Fibroblast of skin of right biceps (primary cell): Measurements from ENCODE around the gene U2AF1L4.
"Not testable (repeated sequence)": the region's sequence is repeated elsewhere in the genome, so short reads cannot be mapped to it uniquely, and the experiment has no call there.

Source experiments
- DNase-seq: peaks from one replicate; pipeline ENCODE4 v3.0.0-alpha.2; 2013

Gene U2AF1L4

DNA sequence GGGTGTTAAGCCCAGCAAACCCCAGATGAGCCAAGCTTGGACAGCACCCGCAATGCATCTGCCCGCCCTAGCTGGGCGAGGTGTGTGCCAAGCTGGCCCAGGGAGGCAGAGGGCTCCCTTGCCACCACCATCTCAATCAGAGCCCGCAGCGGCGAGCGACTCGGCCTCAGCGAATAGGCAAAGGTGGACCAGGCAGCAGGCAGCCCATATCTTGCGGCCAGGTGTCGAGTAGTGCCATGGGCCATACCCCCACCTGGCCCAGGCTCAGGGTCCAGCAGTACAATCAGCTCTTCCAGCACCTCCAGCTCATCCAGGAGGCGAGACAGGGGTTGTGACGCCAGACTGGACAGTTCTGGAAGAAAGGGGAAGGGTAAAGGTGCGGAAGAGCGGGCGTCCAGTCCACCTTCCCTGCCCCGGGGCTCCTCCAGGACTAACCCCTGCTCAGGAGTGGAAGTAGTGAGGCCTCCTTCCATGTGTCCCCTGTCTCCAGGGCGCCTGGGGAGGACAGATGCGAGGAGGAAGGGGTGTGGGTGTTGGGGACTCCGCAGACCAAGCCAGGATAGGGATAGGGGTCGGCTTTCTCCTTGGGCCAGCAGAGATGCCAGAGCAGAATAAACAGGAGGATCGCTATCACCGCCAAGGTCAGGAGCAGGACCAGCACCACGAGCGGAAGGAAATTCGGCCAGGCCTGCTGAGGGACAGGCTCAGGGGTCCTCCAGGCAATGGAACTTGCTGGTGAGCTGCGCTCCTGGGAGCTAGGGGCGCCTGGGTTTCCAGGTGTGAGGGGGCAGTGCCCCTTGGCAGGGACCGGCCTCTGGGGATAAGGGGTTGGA lies 5.7 kb downstream of the U2AF1L4 start:
- no peak for DNase-seq

DNA sequence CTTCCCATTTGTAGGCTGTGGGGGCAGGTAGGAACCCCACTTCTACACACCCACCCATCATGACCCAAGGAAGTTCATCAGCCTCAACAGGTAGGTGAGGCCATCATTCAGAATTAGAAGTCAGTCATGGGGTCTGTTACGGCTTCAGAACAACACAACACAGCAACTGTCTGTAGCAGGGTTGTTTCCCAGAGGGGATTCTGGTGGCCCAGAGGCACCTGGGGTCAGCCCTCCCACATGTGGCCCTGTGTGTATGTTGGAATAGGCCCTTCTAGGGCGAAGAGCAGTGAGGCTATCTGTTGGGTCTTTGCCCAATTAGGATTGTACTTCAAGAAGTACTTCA lies 6.4 kb downstream of the U2AF1L4 start:
- DNase-seq, result no peak

DNA sequence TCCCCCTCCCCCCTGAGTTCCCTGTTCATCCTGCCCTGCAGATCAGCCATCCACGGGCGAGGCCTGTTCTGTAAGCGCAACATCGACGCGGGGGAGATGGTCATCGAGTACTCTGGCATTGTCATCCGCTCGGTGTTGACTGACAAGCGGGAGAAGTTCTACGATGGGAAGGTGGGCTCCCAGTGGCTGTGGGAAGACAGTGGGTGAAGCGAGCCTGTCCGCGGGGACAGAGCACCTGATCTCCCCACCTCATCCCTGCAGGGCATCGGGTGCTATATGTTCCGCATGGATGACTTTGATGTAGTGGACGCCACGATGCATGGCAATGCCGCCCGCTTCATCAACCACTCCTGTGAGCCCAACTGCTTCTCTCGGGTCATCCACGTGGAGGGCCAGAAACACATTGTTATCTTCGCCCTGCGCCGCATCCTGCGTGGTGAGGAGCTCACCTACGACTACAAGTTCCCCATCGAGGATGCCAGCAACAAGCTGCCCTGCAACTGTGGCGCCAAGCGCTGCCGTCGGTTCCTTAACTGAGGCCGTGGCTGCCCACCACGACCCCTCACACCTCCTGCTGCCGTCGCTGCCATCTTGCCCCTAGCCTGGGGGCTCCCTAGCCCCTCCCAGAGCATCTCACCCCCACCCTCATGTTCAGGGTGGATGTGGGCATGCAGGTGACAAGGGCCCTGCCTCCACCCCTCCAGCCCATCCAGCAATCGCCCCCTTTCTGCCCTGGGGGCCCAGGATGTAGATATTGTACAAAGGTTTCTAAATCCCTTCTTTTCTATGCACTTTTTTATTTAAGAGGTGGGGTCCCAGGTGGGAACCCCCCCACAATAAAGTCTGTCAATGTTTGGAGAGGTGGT lies 7.0 kb downstream of the U2AF1L4 start:
- DNase-seq, result no peak

DNA sequence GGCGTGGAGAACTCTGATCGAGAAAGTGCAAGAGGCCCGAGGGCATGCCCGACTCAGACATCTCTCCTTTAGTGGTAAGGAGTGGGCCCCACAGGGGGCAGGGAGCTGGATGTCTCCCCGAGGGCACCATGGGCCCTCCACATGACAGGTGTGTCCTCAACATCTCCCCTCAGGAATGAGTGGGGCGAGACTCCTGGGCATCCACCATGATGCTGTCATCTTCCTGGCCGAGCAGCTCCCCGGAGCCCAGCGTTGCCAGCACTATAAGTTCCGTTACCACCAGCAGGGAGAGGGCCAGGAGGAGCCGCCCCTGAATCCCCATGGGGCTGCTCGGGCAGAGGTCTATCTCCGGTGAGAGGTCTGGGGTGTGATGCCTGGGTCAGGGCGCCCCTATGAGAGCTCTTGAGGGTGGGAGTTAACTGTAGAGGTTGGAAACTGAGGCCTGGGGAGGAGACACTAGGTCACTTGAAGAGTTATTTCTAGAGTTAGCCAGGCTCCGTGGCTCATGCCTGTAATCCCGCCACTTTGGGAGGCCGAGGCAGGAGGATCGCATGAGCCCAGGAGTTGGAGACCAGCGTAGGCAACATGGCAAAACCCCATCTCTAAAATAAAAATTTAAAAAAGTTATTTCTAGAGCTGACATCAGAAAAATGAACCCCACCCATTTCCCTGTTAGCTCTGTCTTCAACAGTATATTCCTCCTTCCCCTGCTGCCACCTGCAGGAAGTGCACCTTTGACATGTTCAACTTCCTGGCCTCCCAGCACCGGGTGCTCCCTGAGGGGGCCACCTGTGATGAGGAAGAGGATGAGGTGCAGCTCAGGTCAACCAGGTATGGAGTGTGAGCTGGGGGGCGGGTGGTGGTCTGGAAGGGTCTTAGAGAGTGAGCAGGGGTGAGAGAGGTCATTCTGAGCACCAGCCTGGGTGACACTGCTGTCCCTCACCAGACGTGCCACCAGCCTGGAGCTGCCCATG lies 8.0 kb downstream of the U2AF1L4 start:
- no peak for DNase-seq

DNA sequence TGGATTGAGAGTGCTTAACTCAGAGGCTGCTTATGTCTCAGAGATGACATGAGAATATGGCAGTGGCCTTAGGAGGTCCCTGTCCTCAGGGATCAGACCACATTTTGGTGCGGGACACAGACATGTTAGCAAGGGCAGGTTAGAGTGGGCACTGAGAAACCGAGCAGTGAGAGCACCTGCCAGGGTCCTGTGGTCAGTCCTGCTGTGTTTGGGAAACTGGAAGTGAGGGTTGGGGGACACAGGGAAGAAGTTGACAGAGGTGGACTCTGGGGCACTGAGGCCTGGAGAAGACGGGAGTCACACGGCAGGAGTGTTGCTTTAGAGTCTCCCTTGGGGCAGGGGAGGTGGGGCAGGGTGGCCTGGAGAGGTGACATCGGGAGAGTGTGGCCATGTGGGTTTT lies 10.3 kb downstream of the U2AF1L4 start:
- DNase-seq, result no peak

DNA sequence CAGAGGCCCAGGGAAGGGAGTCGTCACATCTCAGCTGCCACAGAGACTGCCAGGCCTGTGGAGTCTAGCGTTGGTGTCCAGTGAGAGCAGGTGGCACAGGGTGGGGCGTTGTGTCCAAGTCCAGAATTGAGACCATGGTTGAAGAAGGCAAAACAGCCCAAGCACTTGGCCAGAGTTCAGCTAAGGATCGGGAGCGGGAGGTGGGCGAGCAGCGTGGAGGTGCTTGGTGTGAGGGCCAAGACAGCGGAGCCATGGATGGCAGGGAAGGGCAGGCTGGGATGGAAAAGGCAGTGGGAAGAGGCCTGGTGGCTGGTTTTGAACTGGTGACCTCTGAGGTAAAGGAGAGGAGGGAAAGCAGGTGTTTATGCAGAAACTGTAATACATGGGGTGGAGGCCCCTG lies 10.9 kb downstream of the U2AF1L4 start:
- DNase-seq, result no peak

DNA sequence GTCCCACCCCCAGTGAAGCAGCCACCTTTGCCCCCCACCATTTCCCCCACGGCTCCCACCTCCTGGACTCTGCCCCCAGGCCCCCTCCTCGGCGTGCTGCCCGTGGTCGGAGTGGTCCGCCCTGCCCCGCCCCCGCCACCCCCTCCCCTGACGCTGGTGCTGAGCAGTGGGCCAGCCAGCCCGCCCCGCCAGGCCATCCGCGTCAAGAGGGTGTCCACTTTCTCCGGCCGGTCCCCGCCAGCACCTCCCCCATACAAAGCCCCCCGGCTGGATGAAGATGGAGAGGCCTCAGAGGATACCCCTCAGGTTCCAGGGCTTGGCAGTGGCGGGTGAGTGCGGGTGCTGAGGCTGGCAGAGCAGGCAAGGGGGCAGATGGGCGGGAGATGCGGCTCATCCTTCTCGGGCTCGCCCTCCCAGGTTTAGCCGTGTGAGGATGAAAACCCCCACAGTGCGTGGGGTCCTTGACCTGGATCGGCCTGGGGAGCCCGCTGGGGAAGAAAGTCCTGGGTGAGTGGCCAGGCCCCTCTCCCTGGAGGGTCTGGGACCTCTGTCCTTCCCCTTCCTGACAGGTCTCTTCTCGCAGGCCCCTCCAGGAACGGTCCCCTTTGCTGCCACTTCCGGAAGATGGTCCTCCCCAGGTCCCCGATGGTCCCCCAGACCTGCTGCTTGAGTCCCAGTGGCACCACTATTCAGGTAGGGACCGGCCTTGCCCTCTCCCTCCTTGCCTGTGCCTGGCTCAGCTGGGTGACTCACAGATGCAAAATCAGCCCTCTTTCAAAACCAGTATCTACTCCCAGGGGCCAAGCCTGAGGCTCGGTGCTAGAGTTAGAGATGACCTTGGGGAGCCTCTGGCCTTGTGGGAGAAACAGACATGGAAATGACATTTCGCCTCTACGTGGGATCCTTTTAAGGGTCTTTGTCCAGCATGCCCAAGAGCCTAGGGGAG lies 11.8 kb downstream of the U2AF1L4 start:
- no peak for DNase-seq

DNA sequence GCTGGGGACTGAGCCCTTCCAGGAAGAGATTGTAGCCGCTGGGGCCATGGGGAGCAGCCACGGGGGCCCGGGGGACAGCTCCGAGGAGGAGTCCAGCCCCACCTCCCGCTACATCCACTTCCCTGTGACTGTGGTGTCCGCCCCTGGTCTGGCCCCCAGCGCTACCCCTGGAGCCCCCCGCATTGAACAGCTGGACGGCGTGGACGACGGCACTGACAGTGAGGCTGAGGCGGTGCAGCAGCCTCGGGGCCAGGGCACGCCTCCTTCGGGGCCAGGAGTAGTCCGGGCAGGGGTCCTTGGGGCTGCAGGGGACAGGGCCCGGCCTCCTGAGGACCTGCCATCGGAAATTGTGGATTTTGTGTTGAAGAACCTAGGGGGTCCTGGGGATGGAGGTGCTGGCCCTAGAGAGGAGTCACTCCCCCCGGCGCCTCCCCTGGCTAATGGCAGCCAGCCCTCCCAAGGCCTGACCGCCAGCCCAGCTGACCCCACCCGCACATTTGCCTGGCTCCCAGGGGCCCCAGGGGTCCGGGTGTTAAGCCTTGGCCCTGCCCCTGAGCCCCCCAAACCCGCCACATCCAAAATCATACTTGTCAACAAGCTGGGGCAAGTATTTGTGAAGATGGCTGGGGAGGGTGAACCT lies 12.6 kb downstream of the U2AF1L4 start:
- DNase-seq, result no peak

DNA sequence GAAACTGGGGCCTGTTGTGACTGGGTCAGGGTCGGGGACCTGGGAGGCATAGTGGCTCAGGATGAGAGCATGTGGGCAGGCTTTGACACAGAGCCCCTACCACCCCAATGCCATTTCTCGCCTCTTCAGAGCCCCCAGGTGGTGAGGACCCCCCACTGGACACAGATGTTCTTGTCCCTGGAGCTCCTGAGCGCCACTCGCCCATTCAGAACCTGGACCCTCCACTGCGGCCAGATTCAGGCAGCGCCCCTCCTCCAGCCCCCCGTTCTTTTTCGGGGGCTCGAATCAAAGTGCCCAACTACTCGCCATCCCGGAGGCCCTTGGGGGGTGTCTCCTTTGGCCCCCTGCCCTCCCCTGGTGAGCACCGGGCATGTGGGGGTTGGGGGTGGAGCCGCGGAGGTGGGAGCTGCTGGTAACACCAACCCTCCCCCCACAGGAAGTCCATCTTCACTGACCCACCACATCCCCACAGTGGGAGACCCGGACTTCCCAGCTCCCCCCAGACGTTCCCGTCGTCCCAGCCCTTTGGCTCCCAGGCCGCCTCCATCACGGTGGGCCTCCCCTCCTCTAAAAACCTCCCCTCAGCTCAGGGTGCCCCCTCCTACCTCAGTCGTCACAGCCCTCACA lies 13.3 kb downstream of the U2AF1L4 start:
- DNase-seq, result no peak

DNA sequence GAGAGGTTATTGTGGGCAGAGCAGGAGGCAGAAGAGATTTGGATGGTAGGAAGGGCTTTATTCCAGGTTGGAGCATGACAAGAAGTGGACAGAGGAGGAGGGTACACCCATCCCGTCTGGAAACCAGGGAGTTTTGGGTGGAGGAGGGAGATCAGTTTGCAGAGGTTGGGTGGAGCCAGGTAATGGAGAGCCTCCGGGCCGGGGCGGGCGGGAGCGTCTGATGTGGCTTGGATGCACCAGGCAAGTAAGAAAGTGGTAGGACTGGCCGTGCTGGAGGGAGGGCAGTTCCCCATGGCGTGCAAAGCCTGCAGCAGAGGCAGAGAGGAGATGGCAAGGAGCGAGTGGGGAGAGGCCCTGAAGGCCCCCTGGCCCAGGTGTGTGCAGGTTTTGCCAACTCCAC lies 13.9 kb downstream of the U2AF1L4 start:
- DNase-seq, result no peak

DNA sequence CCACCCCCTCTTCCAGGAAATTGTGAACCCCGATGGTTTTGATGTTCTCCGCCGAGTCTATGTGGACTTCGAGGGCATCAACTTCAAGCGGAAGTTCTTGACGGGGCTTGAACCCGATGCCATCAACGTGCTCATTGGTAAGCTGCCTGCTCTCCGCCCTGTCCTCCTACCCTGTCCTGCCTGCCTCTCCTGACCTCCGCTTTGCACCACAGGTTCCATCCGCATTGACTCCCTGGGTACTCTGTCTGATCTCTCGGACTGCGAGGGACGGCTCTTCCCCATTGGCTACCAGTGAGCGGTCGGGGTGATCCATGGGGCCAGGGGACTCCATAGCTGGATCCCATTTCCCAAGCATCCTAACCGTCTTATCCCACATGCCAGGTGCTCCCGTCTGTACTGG lies 14.9 kb downstream of the U2AF1L4 start:
- DNase-seq, result no peak

DNA sequence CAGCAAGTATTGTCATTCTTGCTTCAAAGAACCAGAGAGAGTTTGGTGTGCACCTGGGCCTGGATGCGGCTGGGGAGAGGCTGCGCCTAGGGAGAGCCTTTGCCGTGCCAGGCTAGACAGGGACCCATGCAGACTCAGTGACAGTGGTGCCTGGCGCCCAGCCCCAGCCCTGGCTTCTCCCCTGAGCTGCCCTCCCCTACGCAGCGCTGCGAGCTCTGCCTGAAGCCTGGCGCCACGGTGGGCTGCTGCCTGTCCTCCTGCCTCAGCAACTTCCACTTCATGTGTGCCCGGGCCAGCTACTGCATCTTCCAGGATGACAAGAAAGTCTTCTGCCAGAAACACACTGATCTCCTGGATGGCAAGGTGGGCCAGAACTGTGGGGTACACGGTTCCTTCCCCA lies 15.5 kb downstream of the U2AF1L4 start:
- DNase-seq, result no peak

DNA sequence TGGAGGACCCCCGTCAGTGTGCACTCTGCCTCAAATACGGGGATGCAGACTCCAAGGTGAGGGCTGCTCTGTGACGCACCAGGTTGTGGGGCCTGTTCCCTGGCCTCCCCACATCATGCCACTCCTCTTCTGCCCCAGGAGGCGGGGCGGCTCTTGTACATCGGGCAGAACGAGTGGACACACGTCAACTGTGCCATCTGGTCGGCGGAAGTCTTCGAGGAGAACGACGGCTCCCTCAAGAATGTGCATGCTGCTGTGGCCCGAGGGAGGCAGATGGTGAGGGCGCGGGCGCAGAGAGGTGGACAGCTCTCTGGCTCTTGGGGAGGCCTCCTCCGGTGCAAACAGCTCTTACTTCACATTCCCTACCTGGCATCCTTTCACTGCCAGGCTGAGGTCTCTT lies 16.2 kb downstream of the U2AF1L4 start:
- DNase-seq, result no peak

DNA sequence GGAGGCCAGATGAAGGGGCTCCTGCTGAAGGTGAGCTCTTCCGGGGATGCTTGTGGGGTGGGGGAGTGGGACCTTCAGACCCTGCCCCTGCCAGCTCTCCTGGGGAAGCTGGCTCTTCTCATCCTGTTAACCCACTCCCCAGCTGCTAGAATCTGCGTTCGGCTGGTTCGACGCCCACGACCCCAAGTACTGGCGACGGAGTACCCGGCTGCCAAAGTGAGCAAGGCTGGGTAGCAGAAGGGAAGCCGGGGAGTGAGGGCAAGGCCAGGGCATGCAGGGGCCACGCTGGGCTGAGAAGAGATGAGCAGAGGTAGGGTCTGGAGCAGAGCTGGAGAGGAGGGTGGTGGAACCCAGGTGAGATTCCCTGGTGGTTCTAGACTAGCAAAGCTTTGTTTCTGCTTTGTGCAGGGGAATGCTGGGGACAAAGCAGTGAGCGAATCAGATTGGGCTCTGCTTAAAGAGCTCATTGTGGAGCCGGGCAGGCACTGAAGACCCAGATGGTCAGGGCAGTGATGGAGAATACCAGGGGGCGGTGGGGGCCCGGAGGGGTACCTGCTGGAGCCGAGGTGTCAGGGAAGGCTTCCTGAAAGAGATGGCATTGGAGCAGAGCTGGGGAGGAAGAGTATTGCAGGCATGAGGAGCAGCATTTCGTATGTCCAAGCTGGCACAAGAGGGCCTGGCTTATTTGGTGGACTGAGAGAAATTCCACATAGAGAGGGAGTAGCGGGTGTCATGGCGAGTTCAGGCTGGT lies 17.1 kb downstream of the U2AF1L4 start:
- DNase-seq, result no peak

DNA sequence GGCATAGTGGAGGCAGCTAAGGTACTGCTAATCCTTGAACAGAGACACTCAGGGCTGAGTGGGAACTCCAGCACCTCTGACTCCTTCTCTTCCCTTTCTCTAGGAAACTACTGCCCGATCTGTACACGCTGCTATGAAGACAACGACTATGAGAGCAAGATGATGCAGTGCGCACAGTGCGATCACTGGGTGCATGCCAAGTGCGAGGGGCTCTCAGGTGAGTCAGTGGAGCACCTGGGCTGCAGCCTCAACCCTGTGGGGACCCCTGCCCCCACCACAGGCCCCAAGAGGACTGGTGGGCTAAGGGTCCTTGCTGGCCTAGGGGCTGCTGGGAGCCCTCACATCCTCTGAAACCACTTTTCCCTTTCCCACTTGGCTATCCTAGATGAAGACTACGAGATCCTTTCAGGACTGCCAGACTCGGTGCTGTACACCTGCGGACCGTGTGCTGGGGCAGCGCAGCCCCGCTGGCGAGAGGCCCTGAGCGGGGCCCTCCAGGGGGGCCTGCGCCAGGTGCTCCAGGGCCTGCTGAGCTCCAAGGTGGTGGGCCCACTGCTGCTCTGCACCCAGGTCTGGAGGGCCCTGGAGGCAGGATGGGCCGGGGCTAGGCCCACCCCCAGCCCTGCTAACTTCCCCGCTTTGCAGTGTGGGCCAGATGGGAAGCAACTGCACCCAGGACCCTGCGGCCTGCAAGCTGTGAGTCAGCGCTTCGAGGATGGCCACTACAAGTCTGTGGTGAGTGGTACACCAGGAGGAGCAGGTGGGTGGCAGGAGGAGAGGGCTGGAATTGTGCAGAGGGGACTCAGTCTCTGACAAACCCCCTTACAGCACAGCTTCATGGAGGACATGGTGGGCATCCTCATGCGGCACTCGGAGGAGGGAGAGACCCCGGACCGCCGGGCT lies 17.9 kb downstream of the U2AF1L4 start:
- no peak for DNase-seq

DNA sequence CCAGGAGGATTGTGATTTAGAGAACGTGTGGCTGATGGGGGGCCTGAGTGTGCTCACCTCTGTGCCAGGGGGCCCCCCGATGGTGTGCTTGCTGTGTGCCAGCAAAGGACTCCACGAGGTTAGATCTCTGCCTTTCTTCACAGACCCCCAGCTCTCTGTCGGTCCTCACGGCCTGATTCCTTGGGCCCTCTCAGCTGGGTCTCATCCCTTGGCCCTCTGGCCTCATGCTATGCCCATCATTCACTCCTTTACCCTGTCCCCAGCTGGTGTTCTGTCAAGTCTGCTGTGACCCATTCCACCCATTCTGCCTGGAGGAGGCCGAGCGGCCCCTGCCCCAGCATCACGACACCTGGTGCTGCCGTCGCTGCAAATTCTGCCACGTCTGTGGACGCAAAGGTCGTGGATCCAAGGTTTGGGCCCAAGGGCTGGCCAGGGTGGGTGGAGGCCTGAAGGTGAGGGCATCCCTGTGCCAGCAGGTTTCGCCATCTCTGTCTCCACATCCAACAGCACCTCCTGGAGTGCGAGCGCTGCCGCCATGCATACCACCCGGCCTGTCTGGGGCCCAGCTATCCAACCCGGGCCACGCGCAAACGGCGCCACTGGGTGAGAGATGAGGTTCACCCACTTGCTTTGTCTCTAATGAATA lies 19.9 kb downstream of the U2AF1L4 start:
- DNase-seq, result no peak

DNA sequence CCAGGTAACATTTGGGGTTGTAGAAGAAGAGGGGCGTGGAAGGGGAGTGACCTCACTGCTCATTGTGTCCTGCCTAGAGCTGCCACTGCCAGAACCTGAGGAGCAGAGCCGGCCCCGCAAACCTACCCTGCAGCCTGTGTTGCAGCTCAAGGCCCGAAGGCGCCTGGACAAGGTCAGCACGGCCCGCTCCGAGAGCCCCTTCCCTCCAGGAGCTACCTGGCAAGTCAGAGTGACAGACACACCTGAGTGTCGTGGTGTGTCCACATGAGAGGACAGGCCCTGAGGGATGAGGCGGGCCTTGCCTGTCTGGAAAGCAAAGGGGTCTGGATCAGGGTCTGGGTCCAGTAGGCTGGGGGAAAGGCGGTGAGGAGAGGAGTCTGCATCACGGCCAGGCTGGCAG lies 20.7 kb downstream of the U2AF1L4 start:
- DNase-seq, result no peak

DNA sequence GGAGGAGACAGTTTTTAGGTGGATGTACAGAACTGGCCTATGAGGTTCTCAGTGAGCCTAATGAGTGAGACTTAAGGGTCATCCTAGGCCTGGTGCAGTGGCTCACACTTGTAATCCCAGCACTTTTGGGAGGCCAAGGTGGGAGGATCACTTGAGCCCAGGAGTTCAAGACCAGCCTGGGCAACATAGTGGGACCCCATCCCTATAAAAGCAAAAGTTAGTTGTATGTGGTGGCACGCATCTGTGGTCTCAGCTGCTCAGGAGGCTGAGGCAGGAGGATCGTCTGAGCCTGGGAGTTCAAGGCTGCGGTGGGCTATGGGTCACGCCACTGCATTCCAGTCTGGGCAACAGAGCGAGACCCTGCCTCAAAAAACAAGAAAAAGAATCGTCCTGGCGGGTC lies 21.1 kb downstream of the U2AF1L4 start:
- not testable (repeated sequence) for DNase-seq

DNA sequence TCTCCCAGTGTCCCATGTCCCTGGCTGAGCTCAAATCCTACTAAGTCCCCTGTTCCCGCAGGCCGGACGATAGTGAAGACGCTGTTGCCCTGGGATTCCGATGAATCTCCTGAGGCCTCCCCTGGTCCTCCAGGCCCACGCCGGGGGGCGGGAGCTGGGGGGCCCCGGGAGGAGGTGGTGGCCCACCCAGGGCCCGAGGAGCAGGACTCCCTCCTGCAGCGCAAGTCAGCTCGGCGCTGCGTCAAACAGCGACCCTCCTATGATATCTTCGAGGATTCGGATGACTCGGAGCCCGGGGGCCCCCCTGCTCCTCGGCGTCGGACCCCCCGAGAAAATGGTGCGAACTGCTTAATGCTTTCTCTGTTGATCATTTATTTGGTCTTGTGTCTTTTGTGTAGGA lies 21.5 kb downstream of the U2AF1L4 start:
- no peak for DNase-seq
